ENCODE results near the gene RAB42.
"Not testable (repeated sequence)": the region's sequence is repeated elsewhere in the genome, so short reads cannot be mapped to it uniquely, and the experiment has no call there.

Gene RAB42

GRCh38 chr1:28586585-28587391, 5.3 kb upstream of the RAB42 start:
- not testable (repeated sequence) for DNase-seq

DNA sequence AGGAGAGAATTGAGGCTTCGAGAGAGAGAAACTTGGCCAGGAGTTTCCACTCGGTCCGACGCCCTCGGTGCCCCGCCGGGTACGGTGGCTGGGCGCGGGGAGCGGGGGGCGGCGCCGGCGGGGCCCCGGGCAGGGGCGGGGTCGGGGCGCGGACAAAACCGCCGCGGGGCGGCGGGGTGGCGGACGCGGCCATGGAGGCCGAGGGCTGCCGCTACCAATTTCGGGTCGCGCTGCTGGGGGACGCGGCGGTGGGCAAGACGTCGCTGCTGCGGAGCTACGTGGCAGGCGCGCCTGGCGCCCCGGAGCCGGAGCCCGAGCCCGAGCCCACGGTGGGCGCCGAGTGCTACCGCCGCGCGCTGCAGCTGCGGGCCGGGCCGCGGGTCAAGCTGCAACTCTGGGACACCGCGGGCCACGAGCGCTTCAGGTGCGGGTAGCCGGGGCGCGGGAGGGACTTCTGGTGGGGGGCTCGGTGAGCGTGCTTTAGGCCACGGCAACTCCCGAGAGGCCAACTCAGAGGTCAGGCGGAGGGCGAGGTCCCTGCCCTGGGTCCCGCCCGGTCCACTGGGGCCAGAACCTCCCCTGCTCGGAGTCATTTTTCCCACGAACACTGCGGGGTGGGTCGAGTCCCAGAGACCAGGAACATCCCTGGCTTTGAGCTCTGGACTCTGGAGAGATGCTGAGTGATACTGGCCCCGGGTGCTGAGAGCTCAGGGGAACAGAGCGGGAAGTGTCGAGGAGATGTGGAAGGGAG, 431 bp downstream of the RAB42 start:
- no peak for DNase-seq

GRCh38 chr1:28593988-28594356, 1.9 kb downstream of the RAB42 start:
- DNase-seq = not testable (repeated sequence)

- DNase-seq = not testable (repeated sequence)
Observed at GRCh38 chr1:28594686-28595411, 2.8 kb downstream of the RAB42 start.

DNA sequence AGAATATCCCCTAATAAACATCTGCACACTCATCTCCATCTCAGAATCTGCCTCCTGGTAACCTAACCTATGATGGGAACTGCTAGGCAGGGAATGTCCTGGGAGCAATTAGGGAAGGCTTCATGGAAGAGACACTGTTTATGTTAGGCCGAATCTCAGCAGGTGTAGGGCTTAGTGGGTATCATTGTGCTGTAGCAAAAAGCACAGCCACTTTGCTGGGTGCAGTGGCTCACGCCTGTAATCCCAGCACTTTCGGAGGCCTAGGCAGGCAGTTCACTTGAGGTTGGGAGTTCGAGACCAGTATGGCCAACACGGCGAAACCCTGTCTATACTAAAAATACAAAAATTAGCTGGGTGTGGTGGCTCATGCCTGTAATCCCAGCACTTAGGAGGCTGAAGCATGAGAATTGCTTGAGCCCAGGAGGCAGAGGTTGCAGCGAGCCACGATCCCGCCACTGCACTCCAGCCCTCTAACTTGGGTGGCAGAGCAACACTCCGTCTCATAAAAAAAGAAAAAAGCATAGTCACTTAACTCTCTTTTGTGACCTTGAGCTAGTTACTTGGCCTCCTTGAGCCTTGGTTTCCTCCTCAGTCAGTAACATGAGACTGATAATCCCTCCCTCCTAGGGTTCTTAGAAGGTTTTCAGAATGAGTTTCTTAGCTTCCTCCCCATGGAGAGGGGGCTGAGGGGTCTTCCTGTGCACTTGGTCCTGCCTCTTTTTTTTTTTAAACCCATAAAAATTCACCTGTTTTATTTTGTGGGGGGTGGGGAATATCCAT, 3.5 kb downstream of the RAB42 start:
- DNase-seq = no peak

- DNase-seq = not testable (repeated sequence)
Observed at GRCh38 chr1:28596276-28596675, 4.2 kb downstream of the RAB42 start.

GRCh38 chr1:28601696-28602095, 9.6 kb downstream of the RAB42 start:
- no peak for DNase-seq

- peak; percentile 6 for DNase-seq
Observed at GRCh38 chr1:28602536-28603439, 10.7 kb downstream of the RAB42 start.

GRCh38 chr1:28604411-28604810, 12.3 kb downstream of the RAB42 start:
- DNase-seq = no peak

DNA sequence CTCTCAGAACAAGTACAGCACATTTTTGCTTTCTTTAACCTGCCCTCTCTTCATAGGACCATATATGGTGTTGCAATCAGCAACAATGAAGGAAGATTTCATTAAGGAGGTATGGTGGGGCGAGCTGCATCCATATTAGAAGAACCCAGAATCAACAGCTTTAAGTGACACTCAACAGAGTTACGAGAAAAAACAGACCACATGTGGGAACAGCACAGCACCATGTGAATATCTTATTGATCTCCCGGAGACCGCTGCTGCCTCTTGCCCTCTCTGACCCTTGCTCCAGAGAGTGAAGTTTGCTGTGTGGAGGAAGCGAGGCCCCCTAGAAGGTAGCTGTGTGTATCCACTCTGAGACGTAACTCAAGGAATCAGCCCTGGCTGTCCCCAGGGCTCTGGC, 12.9 kb downstream of the RAB42 start:
- DNase-seq = no peak

- no peak for DNase-seq
Observed at GRCh38 chr1:28606771-28607170, 14.7 kb downstream of the RAB42 start.

DNA sequence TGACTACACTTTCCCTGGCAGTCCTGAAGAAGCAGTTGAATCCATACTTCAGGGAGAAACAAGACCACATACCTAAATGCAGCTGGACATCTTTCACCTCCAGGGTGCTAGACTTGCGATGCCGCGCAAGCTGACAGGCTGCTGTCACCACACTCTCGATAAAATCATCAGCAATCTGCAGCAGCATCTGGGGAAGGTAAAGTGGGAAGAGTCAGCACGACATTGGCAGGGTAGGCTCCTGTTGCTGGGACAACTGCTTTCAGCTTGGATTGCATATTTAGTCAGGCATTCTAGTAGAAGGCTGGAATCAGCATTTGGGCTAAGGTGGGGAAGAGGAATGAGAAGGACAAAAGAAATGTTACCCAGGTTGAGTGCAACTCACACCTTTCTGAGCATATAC, 21.1 kb downstream of the RAB42 start:
- DNase-seq = no peak

DNA sequence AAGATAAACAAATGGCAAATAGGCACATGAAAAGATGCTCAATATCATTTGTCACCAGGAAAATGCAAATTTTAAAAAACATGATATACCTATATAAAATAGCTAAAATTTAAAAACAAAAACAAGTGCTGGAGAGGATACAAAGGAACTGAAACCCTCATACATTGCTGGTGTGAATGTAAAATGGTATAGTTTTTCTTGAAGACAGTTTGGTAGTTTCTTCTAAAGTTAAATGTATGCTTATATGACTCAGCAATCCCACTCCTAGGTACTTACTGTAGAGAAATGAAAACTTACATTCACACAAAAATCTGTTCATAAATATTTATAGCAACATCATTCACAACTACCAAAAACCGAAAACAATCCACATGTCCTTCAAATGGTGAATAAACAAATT, 39.6 kb downstream of the RAB42 start:
- no peak for DNase-seq

- DNase-seq = no peak
Observed at GRCh38 chr1:28632560-28632959, 40.5 kb downstream of the RAB42 start.

DNA sequence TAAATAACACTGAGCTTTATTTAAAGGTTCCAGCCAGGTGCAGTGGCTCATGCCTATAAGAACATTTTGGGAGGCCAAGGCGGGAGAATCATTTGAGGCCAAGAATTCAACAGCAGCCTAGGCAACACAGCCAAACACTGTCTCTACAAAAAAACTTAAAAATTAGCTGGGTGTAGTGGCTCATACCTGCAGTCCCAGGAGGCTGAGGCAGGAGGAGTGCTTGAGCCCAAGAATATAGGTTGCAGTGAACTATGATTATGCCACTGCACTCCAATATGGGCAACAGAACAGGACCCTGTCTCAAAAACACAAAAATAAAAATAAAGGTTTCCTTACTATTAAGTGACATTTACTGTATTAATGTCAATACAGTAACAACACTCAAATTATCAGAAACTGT, 48.7 kb downstream of the RAB42 start:
- no peak for DNase-seq

- DNase-seq = no peak
Observed at GRCh38 chr1:28642056-28642846, 50.2 kb downstream of the RAB42 start.

DNA sequence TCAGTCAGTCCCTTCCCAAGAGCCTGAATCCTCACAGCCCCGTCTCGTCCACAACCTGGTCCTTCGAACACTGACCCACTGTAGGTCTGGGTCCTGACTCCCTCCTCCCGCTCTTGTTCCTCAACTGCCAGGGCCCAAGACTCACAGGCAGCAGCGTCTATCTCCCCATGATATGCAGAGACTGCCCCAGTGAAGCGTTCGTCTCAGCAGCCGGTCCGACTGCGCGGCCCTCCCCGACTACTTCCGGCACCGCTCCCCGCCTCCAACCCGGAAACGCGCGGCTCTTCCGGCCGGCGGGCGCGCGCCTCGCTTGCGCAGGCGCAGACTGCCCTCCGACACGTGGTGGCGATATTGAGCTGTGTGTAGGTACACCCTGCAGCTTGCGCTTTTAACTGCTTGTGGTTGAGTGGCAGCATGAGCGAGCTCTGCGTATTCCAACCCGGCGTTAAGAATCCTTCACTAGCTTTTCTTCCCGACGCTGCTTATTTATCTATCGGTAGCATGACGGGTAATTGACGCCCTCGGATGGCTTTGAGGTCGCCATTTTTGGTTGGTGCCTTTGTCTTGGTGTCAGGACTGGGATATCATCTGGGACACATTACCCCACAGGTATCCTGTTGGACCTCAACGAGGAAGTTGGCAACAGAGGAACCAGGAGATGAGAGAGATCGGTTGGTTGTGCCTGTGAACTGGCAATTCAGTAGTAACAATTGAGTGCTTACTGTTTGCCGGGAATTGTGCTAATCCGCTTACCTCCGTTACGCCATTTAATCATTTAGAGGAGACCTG, 51.0 kb downstream of the RAB42 start, which contains the start of gene TAF12:
Gene TAF12, minus strand, starts transcription at position 221 of the 789 bp plus-strand sequence. CDS start 20,986 bp downstream, outside the sequence.
- DNase-seq = peak; percentile 90

DNA sequence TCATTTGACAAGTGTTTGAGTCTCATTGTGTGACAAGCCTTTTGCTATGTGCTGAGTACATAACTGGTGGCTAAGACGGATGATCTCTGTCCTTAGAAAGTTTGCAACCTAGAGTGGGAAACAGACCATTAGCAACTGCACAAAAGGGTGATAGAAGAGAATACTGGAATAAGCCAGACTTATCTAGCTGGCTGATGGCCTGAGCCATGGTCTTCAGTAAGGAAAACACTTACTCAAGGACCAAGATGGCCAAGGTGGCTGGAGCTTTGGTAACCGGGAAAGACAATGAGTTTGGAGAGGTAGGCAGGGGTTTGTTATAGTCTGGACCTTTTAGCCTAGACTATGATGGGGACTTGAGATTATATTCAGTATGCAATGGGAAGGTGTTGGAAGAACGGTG, 52.4 kb downstream of the RAB42 start:
- DNase-seq = no peak
